Anterior cingulate cortex (tissue), 58 donors: ENCODE data around the gene ZRSR2.
"Not testable (repeated sequence)": the region's sequence is repeated elsewhere in the genome, so short reads cannot be mapped to it uniquely, and the experiment has no call there.

Experiments
- DNase-seq, 58 donors: peaks; one replicate each; lab custom pipeline; 2025; lab: John Stamatoyannopoulos, UW

Gene ZRSR2

GRCh38 chrX:15790769-15791290, 546 bp downstream of the ZRSR2 start:
- peak in 4 of 58 donors; percentile 0 to 67 (median 22) for DNase-seq

GRCh38 chrX:15797707-15798106, 7.4 kb downstream of the ZRSR2 start:
- no peak for DNase-seq

GRCh38 chrX:15804563-15804962, 14.3 kb downstream of the ZRSR2 start:
- DNase-seq = no peak

GRCh38 chrX:15808254-15808653, 18.0 kb downstream of the ZRSR2 start:
- no peak for DNase-seq

GRCh38 chrX:15812192-15812938, 22.1 kb downstream of the ZRSR2 start:
- DNase-seq = no peak

- DNase-seq = no peak
These were observed 23.1 kb downstream of the ZRSR2 start for GRCh38 chrX:15813416-15813815.

GRCh38 chrX:15814771-15815365, 24.6 kb downstream of the ZRSR2 start:
- no peak for DNase-seq

- DNase-seq = peak in 3 of 58 donors; percentile 0
These were observed 25.6 kb downstream of the ZRSR2 start for GRCh38 chrX:15815779-15816437.

- no peak for DNase-seq
These were observed 26.1 kb downstream of the ZRSR2 start for GRCh38 chrX:15816438-15816809.

- DNase-seq = no peak
These were observed 26.6 kb downstream of the ZRSR2 start for GRCh38 chrX:15816886-15817285.

GRCh38 chrX:15820106-15821073, 30.1 kb downstream of the ZRSR2 start:
- DNase-seq = peak in 1 of 58 donors; percentile 0

- DNase-seq = no peak
These were observed 32.6 kb downstream of the ZRSR2 start for GRCh38 chrX:15822922-15823321.

- no peak for DNase-seq
These were observed 35.7 kb downstream of the ZRSR2 start for GRCh38 chrX:15825936-15826335.

- DNase-seq = no peak
These were observed 38.9 kb downstream of the ZRSR2 start for GRCh38 chrX:15829217-15829616.

GRCh38 chrX:15831347-15831746, 41.1 kb downstream of the ZRSR2 start:
- DNase-seq = not testable (repeated sequence)

- DNase-seq = no peak
These were observed 43.8 kb downstream of the ZRSR2 start for GRCh38 chrX:15834053-15834452.

GRCh38 chrX:15834827-15835595, 44.7 kb downstream of the ZRSR2 start:
- DNase-seq = no peak

GRCh38 chrX:15838017-15838416, 47.7 kb downstream of the ZRSR2 start:
- no peak for DNase-seq

GRCh38 chrX:15841853-15842516, 51.7 kb downstream of the ZRSR2 start:
- no peak for DNase-seq
